ENCODE data around the gene AKAP12. TPM values are rescaled to one million over a fixed set of nuclear protein-coding genes. Genes with fewer than 3 reads are reported as not detected.

Gene AKAP12
- total RNA-seq, 1 donor from 2014 or later = 5.0 TPM

DNA sequence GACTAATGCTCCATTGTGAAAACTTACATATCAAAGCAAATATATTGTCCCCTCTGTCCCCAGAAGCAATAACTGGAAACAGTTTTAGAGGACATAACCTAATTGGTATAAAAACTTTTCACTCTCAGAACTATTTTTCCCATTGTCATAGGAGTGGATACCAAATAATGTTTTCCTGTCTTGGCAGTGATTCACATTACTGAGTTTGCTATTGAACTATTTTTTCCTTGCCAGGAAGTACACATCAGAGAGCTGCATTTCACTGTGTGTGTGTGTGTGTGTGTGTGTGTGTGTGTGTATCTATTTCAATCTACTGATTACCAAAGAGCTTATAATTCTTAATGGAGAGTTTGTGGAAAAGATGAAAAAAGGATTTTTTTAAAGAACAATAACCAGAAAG is 45.4 kb downstream of the AKAP12 start:
- DNase-seq (ENCODE audit: low read depth) (peak; percentile 22), FAIRE-seq (no peak)
- Histone ChIP-seq H3K27me3 (ENCODE audit: control insufficient read depth, insufficient read depth, low read length) (no peaks in the 10 kb centered on the region), H3K36me3 (ENCODE audit: control insufficient read depth, insufficient read depth, low read length) (no peaks in the 10 kb centered on the region), H3K4me3 (ENCODE audit: low read depth, low read length) (no peak overlapping the region)
- TF ChIP-seq, protein P1, sequence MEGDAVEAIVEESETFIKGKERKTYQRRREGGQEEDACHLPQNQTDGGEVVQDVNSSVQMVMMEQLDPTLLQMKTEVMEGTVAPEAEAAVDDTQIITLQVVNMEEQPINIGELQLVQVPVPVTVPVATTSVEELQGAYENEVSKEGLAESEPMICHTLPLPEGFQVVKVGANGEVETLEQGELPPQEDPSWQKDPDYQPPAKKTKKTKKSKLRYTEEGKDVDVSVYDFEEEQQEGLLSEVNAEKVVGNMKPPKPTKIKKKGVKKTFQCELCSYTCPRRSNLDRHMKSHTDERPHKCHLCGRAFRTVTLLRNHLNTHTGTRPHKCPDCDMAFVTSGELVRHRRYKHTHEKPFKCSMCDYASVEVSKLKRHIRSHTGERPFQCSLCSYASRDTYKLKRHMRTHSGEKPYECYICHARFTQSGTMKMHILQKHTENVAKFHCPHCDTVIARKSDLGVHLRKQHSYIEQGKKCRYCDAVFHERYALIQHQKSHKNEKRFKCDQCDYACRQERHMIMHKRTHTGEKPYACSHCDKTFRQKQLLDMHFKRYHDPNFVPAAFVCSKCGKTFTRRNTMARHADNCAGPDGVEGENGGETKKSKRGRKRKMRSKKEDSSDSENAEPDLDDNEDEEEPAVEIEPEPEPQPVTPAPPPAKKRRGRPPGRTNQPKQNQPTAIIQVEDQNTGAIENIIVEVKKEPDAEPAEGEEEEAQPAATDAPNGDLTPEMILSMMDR (IDR thresholded peaks at IDR 0.05; ENCODE audit: insufficient read depth, low read length, severe bottlenecking) = no peak

DNA sequence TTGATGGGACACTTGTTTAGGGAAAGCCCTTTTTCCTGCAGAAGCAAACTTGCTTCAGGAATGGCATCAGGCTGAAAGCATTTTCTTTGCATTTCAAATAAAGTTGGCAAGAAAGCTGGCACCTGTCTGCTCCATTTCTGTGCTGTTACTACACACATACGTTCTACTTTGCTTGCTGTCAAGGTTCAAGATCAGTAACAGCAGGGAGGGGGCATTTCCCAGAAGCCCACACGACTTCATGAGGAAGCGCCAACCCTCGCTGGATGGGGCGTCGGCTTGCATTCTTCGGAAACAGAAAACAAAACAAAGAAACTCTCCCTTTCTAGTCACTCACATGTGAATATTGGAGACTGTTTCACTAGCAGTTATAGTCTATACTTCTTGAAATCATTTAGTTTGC is 46.4 kb downstream of the AKAP12 start:
- H3K27me3 ChIP-seq (ENCODE audit: control insufficient read depth, insufficient read depth, low read length) = no peaks in the 10 kb centered on the region
- TF ChIP-seq, protein P1 (IDR thresholded peaks at IDR 0.05; ENCODE audit: insufficient read depth, low read length, severe bottlenecking) = no peak
- FAIRE-seq = no peak
- no peaks in the 10 kb centered on the region for H3K36me3 ChIP-seq (ENCODE audit: control insufficient read depth, insufficient read depth, low read length)
- peak; percentile 44 for DNase-seq (ENCODE audit: low read depth)
- no peak overlapping the region for H3K4me3 ChIP-seq (ENCODE audit: low read depth, low read length)

DNA sequence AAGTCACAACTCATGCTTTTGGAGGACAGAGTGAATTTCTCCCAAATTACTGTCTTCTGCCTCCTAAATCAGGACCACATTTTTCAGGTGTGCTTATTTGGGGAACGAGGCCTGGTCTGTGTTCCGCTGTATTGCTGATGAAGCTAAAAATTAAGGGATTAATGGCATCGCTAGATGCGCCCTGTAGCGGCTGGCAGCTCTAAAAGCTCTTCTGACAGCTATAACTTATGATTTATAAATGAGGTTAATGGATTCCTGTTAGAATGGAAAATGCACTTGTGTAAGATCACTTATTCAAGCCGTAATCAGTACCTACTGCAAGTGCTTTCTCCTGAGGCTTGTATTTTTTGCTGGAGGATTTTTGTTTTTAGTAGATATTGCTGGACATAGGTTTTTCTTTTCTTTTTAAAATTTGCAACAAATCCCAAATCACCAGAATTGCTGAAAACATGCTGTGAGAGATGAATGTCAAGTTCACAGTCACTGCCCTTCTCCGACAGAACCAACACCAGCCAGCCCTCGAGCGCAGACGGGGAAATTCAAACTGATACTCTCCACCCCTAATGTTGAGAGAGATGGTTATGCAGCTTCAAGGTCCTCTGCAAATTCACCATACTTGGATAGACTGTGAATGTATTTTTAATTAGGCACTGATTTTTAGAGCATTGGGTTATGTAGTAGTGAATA is 49.1 kb downstream of the AKAP12 start:
- Histone ChIP-seq H3K36me3 (ENCODE audit: control insufficient read depth, insufficient read depth, low read length) (no peaks in the 10 kb centered on the region), H3K4me3 (ENCODE audit: low read depth, low read length) (no peak overlapping the region), H3K27me3 (ENCODE audit: control insufficient read depth, insufficient read depth, low read length) (no peaks in the 10 kb centered on the region)
- FAIRE-seq (no peak), DNase-seq (ENCODE audit: low read depth) (no peak)
- TF ChIP-seq, protein P1 (IDR thresholded peaks at IDR 0.05; ENCODE audit: insufficient read depth, low read length, severe bottlenecking) = no peak

DNA sequence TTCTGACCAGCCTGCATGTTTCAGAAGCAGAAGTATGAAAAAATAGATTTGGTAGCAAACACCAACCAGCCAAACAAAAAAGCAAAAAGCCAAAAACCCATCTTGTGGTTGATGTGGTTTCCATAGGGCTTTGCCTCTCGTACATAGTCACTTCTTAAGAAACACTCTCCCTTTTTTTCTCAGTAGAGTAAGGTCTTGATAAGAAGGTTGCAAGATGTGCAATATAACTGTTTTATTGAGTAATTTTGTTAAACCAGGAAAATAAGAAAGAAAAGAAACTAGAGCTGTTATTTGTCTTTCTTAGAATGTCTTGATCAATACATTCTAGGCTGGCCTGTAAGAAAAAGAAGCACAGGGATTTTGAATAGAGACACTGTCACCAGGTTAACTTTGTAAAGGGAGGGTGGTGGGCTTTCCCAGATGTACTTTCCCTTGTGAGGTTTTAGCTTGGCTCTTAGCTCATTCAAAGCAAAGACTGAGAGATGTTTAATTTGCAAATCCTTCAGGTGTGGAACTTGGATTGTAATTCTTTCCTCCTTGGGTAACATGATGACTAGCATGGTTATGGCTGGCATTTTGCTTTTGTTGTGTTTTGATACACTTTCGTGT is 49.7 kb downstream of the AKAP12 start:
- H3K27me3 ChIP-seq (ENCODE audit: control insufficient read depth, insufficient read depth, low read length) = no peaks in the 10 kb centered on the region
- DNase-seq (ENCODE audit: low read depth) (no peak), FAIRE-seq (no peak)
- no peaks in the 10 kb centered on the region for H3K36me3 ChIP-seq (ENCODE audit: control insufficient read depth, insufficient read depth, low read length)
- TF ChIP-seq, protein P1 (IDR thresholded peaks at IDR 0.05; ENCODE audit: insufficient read depth, low read length, severe bottlenecking) = no peak
- H3K4me3 ChIP-seq (ENCODE audit: low read depth, low read length) = no peak overlapping the region

DNA sequence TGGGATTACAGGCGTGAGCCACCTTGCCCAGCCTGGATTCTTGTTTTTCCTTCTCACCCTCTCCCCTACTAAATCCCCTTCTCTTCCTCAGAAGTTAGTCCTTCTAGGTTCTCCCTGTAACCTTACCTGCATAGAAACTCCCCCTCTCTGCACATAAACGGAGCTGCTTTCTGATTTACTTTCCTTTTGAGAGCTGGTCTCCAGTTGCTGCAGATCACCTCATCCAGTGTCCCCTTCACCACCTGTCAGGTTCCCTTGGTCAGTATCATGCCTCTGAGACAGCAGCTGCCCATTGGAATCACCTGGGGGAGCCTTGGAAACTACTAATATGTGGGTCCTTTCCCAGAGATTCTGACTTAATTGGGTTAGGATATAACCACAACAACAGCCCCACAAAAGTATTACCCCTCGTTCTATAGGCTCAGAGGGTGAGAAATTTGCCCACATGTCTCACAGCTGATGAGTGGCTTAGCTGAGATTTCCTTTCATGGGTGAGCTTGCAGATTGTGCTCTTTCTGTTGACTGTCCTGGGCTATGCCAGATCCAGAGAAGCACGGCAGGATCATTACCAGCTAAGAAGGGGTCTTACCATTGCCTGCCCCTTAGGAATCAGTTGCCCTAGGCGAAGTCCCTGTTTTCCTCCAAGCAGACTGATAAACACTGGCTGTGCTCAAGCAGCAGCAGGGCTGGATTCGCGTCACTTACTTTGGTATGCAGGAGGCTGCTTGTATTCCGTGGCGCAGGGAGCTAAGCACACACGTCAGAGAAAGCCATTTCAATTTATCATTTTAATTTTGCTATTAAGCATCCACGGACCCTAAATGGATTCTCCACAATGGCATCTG is 51.3 kb downstream of the AKAP12 start:
- no peaks in the 10 kb centered on the region for H3K27me3 ChIP-seq (ENCODE audit: control insufficient read depth, insufficient read depth, low read length)
- no peak for FAIRE-seq
- no peaks in the 10 kb centered on the region for H3K36me3 ChIP-seq (ENCODE audit: control insufficient read depth, insufficient read depth, low read length)
- TF ChIP-seq, protein P1 (IDR thresholded peaks at IDR 0.05; ENCODE audit: insufficient read depth, low read length, severe bottlenecking) = no peak
- no peak for DNase-seq (ENCODE audit: low read depth)
- H3K4me3 ChIP-seq (ENCODE audit: low read depth, low read length) = no peak overlapping the region
